HEK293T (cell line): ENCODE results near the gene NHLRC3.
"Not testable (repeated sequence)": the region's sequence is repeated elsewhere in the genome, so short reads cannot be mapped to it uniquely, and the experiment has no call there.

Source experiments
- CTCF ChIA-PET: fragments of 350-600 bp; formaldehyde crosslinking; extraction: SDS; loops from one replicate; lab custom pipeline; 2021; ENCODE audit warnings: antibody characterized with exemption, inconsistent platforms; lab: Yijun Ruan, JAX
- POLR2A ChIA-PET: fragments of 350-600 bp; formaldehyde crosslinking; extraction: SDS; loops from one replicate; lab custom pipeline; 2020; ENCODE audit warnings: antibody characterized with exemption, inconsistent platforms; lab: Yijun Ruan, JAX
- DNase-seq: peaks from one replicate; pipeline ENCODE4 v3.0.0; 2012; ENCODE audit warnings: mixed read lengths; ENCODE audit errors: extremely low spot score
- ARNT ChIP-seq: fragments of 450-650 bp; IDR thresholded peaks from 2 replicates; pipeline ENCODE4 v1.6.1; 2017; ENCODE audit warnings: mild to moderate bottlenecking
- BHLHE40 ChIP-seq: fragments of 450-650 bp; IDR thresholded peaks from 2 replicates; pipeline ENCODE4 v1.6.1; 2016; ENCODE audit warnings: mild to moderate bottlenecking, moderate library complexity, borderline replicate concordance
- CTBP1 ChIP-seq: fragments of 450-650 bp; IDR thresholded peaks from 2 replicates; pipeline ENCODE4 v1.6.1; 2016; ENCODE audit warnings: borderline replicate concordance
- ELF4 ChIP-seq: fragments of 450-650 bp; IDR thresholded peaks from 2 replicates; pipeline ENCODE4 v1.6.1; 2017; ENCODE audit warnings: antibody characterized with exemption
- FOXA1 ChIP-seq: fragments of 450-650 bp; IDR thresholded peaks from 2 replicates; pipeline ENCODE4 v1.6.1; 2016; ENCODE audit warnings: mild to moderate bottlenecking
- FOXK2 ChIP-seq: fragments of 450-650 bp; IDR thresholded peaks from 2 replicates; pipeline ENCODE4 v1.6.1; 2016; ENCODE audit warnings: mild to moderate bottlenecking
- FOXM1 ChIP-seq: fragments of 450-650 bp; IDR thresholded peaks from 2 replicates; pipeline ENCODE4 v1.6.1; 2017; ENCODE audit warnings: mild to moderate bottlenecking, borderline replicate concordance
- HDGF ChIP-seq: fragments of 450-650 bp; IDR thresholded peaks from 2 replicates; pipeline ENCODE4 v1.6.1; 2017; ENCODE audit warnings: antibody characterized with exemption, borderline replicate concordance
- L3MBTL2 ChIP-seq: fragments of 450-650 bp; conservative IDR thresholded peaks from 2 replicates; pipeline ENCODE4 v1.6.1; 2016; ENCODE audit warnings: mild to moderate bottlenecking
- LEF1 ChIP-seq: fragments of 450-650 bp; IDR thresholded peaks from 2 replicates; pipeline ENCODE4 v1.6.1; 2017; ENCODE audit warnings: mild to moderate bottlenecking, borderline replicate concordance
- NFRKB ChIP-seq: fragments of 450-650 bp; IDR thresholded peaks from 2 replicates; pipeline ENCODE4 v1.6.1; 2016; ENCODE audit warnings: mild to moderate bottlenecking, moderate library complexity
- PKNOX1 ChIP-seq: fragments of 450-650 bp; IDR thresholded peaks from 2 replicates; pipeline ENCODE4 v1.6.1; 2016
- SP1 ChIP-seq: fragments of 450-650 bp; IDR thresholded peaks from 2 replicates; pipeline ENCODE4 v1.6.1; 2017
- SUZ12 ChIP-seq: fragments of 450-650 bp; IDR thresholded peaks from 2 replicates; pipeline ENCODE4 v1.6.1; 2016; ENCODE audit warnings: mild to moderate bottlenecking
- TARDBP ChIP-seq: fragments of 450-650 bp; IDR thresholded peaks from 2 replicates; pipeline ENCODE4 v1.6.1; 2016
- ZNF384 ChIP-seq: fragments of 450-650 bp; IDR thresholded peaks from 2 replicates; pipeline ENCODE4 v1.6.1; 2016

Gene NHLRC3, protein sequence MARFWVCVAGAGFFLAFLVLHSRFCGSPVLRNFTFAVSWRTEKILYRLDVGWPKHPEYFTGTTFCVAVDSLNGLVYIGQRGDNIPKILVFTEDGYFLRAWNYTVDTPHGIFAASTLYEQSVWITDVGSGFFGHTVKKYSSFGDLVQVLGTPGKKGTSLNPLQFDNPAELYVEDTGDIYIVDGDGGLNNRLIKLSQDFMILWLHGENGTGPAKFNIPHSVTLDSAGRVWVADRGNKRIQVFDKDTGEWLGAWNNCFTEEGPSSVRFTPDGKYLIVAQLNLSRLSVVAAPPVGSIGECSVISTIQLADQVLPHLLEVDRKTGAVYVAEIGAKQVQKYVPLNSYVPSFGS

DNA sequence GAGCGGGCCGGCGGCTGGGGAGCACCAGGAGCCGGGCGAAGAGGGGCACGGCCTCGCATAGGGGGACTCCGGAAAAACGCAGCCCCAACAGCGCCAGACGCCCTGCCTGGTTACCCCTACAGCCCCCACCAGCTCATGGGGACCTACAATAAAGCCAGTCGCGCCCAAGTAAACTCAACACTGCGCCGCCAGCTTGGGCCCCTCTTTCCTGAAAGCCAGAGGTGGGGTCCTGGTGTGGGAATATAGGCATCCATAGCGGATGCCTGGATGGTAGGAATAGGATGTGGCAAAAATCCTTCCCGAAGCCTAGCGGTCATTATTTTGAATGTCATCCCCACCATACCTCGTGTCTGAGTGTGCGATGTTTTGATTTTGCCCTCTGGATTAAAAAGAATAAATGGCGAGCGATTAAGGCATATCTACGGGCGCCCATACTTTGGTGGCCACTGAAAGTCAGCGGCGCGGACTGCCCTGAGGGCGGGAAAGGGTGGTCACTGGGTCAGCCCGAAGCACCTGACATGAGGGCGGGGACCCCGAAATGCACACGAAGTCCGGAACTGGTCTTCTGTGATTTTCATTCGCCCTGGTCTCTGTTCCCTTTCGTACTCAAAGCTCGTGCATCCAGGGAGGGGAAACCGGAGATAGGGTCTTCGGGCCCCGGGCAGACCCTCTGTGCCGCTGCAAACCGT lies at the start of gene NHLRC3, which contains the start of gene PROSER1:
Gene NHLRC3, plus strand, starts transcription at position 577 of the 689 bp plus-strand sequence. CDS start 184 bp downstream, outside the sequence.
Gene PROSER1, minus strand, starts transcription at position 210 of the 689 bp plus-strand sequence. CDS start 847 bp downstream, outside the sequence.
- POLR2A ChIA-PET: interaction anchor here (0.9 to 1.8 kb wide), 4 partner anchors 8 to 351 kb away, joined by 3 to 4 read pairs (median 4); partner anchors contain the start of gene FREM2
- CTCF ChIA-PET: no interaction called here
- no peak for TF ChIP-seq PKNOX1
- peak; percentile 68; the same call in 1 of the 2 replicates for TF ChIP-seq CTBP1
- TF ChIP-seq SUZ12: no peak
- no peak for TF ChIP-seq SP1
- peak; percentile 99 for TF ChIP-seq L3MBTL2
- no peak for TF ChIP-seq NFRKB
- TF ChIP-seq BHLHE40: no peak
- TF ChIP-seq ZNF384: no peak
- no peak for TF ChIP-seq FOXA1
- TF ChIP-seq LEF1: no peak
- no peak for TF ChIP-seq TARDBP
- TF ChIP-seq FOXK2: no peak
- no peak for TF ChIP-seq ARNT
- no peak for TF ChIP-seq HDGF
- TF ChIP-seq FOXM1: peak; percentile 89; the same call in 1 of the 2 replicates
- TF ChIP-seq ELF4: 0 out of 2 replicates have a peak, but pooled peaks have one; percentile 19
- peak; percentile 60 for DNase-seq

- POLR2A ChIA-PET: no interaction called here
- TF ChIP-seq HDGF (no peak), TARDBP (no peak), ARNT (no peak), FOXK2 (no peak)
- DNase-seq: peak; percentile 12
- CTCF ChIA-PET: no interaction called here
Measured at GRCh38 chr13:38990693-38991092, 47.6 kb upstream of the NHLRC3 start, which contains the start of gene STOML3. TSS of gene STOML3 (minus strand) at chr13:38990831. CDS start at chr13:38990721, 110 bp downstream.

DNA sequence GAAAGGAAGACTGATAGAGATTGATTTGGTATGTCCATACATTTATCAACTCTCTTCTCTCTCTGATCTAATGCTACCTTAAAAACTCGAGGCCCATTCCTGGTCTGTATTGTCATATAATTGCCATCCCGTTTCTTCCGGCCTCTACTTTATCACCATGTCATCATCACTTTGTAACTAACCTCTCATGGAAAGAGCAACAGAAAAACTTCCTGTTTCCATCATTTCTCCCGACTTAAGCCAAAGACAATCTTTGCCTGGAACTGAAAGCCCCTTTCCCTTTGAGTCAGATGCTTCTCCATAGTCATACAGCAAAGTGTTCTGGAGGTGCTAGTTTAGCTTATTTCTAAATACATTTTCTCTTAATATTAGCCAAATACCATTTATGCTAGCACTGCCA lies 44.9 kb upstream of the NHLRC3 start:
- POLR2A ChIA-PET: no interaction called here
- CTCF ChIA-PET: no interaction called here
- no peak for DNase-seq
- TF ChIP-seq NFRKB (no peak), FOXA1 (no peak), L3MBTL2 (no peak), ELF4 (no peak)

DNA sequence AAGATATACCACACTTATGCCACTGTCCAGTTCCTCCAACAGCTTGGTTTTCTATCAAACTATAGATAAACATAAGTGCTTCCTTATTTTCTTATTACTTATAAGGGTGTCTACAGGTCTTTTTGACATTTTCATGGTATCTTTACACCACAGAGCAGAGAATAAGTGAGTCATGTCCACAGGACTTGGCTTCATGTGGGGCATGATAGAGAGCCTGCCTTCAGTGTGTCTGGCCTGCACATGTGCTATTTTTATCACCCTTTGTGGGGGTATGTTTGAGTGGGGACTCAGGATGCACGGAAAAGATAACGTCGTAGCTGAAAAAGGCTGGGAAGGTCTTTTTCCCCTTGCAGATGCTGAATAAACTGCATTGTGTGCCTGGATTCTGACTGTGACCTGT lies 39.5 kb upstream of the NHLRC3 start:
- ChIA-PET CTCF (no interaction called here), POLR2A (no interaction called here)
- no peak for TF ChIP-seq BHLHE40
- no peak for TF ChIP-seq CTBP1
- TF ChIP-seq L3MBTL2: no peak
- no peak for TF ChIP-seq ZNF384
- no peak for TF ChIP-seq ARNT
- no peak for TF ChIP-seq FOXM1
- no peak for TF ChIP-seq HDGF
- no peak for TF ChIP-seq SP1
- TF ChIP-seq FOXA1: no peak
- no peak for TF ChIP-seq ELF4
- no peak for TF ChIP-seq PKNOX1
- no peak for TF ChIP-seq NFRKB
- no peak for DNase-seq

DNA sequence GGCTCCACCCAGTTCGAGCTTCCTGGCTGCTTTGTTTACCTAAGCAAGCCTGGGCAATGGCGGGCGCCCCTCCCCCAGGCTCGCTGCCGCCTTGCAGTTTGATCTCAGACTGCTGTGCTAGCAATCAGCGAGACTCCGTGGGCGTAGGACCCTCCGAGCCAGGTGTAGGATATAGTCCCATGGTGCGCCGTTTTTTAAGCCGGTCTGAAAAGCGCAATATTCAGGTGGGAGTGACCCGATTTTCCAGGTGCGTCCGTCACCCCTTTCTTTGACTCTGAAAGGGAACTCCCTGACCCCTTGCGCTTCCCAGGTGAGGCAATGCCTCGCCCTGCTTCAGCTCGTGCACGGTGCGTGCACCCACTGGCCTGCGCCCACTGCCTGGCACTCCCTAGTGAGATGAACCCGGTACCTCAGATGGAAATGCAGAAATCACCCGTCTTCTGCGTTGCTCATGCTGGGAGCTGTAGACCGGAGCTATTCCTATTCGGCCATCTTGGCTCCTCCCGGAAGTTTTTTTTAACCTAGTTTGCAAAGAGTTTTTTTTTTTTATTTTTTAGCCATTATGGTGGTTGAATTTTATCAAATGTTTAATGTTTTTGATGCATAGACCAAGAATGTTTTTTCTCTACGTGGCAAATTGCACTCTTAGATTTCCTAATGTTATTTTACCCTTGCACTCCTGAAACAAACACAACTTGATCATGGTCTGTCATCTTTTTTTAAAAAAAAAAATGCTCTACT lies 31.7 kb upstream of the NHLRC3 start:
- CTCF ChIA-PET, DNase-seq, POLR2A ChIA-PET: not testable (repeated sequence)

DNA sequence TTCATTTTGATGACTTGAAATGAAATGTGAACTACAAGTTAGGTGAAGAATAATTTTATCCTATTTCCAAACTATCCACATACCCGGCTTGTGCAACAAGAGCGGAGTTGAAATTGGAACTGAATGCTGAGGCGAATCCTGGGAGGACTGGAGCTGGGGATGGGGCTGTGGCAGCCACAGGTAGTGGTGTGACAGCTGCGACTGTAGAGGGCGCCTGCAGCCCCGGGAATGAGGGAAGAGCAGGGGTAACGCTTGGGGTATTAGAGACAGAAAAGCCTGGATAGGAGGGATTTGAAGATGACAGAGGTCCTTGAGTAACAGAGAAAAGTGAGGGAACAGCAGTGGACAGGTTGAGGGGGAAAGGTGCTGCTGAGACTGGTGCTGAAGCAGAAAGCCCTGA lies 25.6 kb upstream of the NHLRC3 start:
- ChIA-PET CTCF (no interaction called here), POLR2A (no interaction called here)
- peak; percentile 19 for DNase-seq
- TF ChIP-seq SUZ12: no peak
- TF ChIP-seq NFRKB: no peak
- TF ChIP-seq ARNT: no peak
- TF ChIP-seq FOXK2: no peak
- TF ChIP-seq SP1: no peak
- TF ChIP-seq LEF1: no peak
- TF ChIP-seq PKNOX1: no peak
